Measurements from ENCODE around the gene HMGB4.

DNA sequence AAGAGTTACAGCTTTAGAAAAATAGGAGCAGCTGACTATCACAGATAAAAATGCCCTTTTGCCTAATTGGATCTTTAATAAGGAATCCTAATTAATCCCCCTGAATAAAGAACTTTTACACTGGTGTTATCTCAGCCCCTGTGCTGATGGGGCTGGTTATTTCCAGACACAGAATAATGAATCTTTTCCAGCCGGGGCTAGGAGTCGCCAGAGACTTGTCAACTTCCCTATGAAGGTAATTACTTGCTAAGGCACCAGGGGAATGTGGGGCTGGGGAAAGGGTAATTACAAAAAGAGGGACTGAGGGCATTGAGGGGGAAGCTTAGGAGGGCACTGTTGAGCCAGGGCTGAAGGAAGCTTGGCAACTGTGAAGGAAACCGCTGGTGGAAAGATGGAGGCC, 34.5 kb downstream of the HMGB4 start:
- TF ChIP-seq CTCF (conservative IDR thresholded peaks at IDR 0.05; ENCODE audit: low read length) (no peak), EZH2phosphoT487 (IDR thresholded peaks at IDR 0.05; ENCODE audit: borderline replicate concordance) (no peak)
